Measurements from ENCODE around the gene ONECUT1.

ONECUT1 gene

GRCh38 chr15:52734329-52734728 is 55.8 kb downstream of the ONECUT1 start:
- H3K27ac ChIP-seq (ENCODE audit: low read length) = no peak overlapping the region
- H3K9me3 ChIP-seq (ENCODE audit: control insufficient read depth, low read depth, low read length) = no peaks in the 10 kb centered on the region
- H3K4me3 ChIP-seq (ENCODE audit: low read length) = no peak overlapping the region
- no peak overlapping the region for H3K9ac ChIP-seq (ENCODE audit: low read length)
- no peaks in the 10 kb centered on the region for H3K27me3 ChIP-seq (ENCODE audit: control insufficient read depth, insufficient read depth, low read length)
- H3K36me3 ChIP-seq (ENCODE audit: control insufficient read depth, low read depth, low read length) = no peaks in the 10 kb centered on the region
- H3K4me1 ChIP-seq (ENCODE audit: control insufficient read depth, low read depth, low read length) = peaks cover 7% of the 10 kb centered on the region

GRCh38 chr15:52733696-52734255 is 56.4 kb downstream of the ONECUT1 start:
- no peaks in the 10 kb centered on the region for H3K27me3 ChIP-seq (ENCODE audit: control insufficient read depth, insufficient read depth, low read length)
- no peaks in the 10 kb centered on the region for H3K9me3 ChIP-seq (ENCODE audit: control insufficient read depth, low read depth, low read length)
- H3K4me1 ChIP-seq (ENCODE audit: control insufficient read depth, low read depth, low read length) = peaks cover 7% of the 10 kb centered on the region
- H3K27ac ChIP-seq (ENCODE audit: low read length) = no peak overlapping the region
- no peak overlapping the region for H3K9ac ChIP-seq (ENCODE audit: low read length)
- no peaks in the 10 kb centered on the region for H3K36me3 ChIP-seq (ENCODE audit: control insufficient read depth, low read depth, low read length)
- H3K4me3 ChIP-seq (ENCODE audit: low read length) = no peak overlapping the region

- Histone ChIP-seq H3K4me3 (ENCODE audit: low read length) (no peak overlapping the region), H3K27me3 (ENCODE audit: control insufficient read depth, insufficient read depth, low read length) (no peaks in the 10 kb centered on the region), H3K9ac (ENCODE audit: low read length) (no peak overlapping the region), H3K27ac (ENCODE audit: low read length) (no peak overlapping the region), H3K36me3 (ENCODE audit: control insufficient read depth, low read depth, low read length) (no peaks in the 10 kb centered on the region), H3K9me3 (ENCODE audit: control insufficient read depth, low read depth, low read length) (no peaks in the 10 kb centered on the region), H3K4me1 (ENCODE audit: control insufficient read depth, low read depth, low read length) (peaks cover 7% of the 10 kb centered on the region)
Measured at GRCh38 chr15:52733088-52733487, 57.0 kb downstream of the ONECUT1 start.

DNA sequence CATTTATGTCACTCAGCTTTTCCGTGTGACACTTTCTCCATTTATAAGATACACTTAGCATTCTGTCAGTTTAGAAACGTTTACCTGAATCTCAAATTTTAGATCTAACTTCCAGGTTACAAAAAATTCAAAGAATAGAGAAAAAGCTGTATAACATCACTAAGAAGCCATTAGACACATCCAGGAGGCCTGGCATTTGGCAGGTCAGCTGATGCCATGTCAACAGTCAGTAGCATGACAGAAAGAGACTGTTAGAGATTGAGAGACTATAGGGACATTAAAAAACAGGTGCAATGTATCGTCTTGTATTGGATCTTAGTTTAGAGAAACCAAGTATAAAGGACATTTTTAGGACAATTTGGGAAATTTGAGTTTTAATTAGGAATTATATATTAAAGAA is 57.6 kb downstream of the ONECUT1 start:
- H3K9ac ChIP-seq (ENCODE audit: low read length) = no peak overlapping the region
- H3K27ac ChIP-seq (ENCODE audit: low read length) = no peak overlapping the region
- H3K4me1 ChIP-seq (ENCODE audit: control insufficient read depth, low read depth, low read length) = peaks cover 7% of the 10 kb centered on the region

GRCh38 chr15:52731732-52732470 is 58.2 kb downstream of the ONECUT1 start:
- no peaks in the 10 kb centered on the region for H3K9me3 ChIP-seq (ENCODE audit: control insufficient read depth, low read depth, low read length)
- H3K4me3 ChIP-seq (ENCODE audit: low read length) = no peak overlapping the region
- H3K27ac ChIP-seq (ENCODE audit: low read length) = no peak overlapping the region
- H3K27me3 ChIP-seq (ENCODE audit: control insufficient read depth, insufficient read depth, low read length) = no peaks in the 10 kb centered on the region
- no peaks in the 10 kb centered on the region for H3K36me3 ChIP-seq (ENCODE audit: control insufficient read depth, low read depth, low read length)
- no peak overlapping the region for H3K9ac ChIP-seq (ENCODE audit: low read length)
- peaks cover 7% of the 10 kb centered on the region for H3K4me1 ChIP-seq (ENCODE audit: control insufficient read depth, low read depth, low read length)

More for the DNA sequence above, 57.6 kb downstream of the ONECUT1 start:
- no peaks in the 10 kb centered on the region for H3K9me3 ChIP-seq (ENCODE audit: control insufficient read depth, low read depth, low read length)
- H3K27me3 ChIP-seq (ENCODE audit: control insufficient read depth, insufficient read depth, low read length) = no peaks in the 10 kb centered on the region
- H3K4me3 ChIP-seq (ENCODE audit: low read length) = no peak overlapping the region
- H3K36me3 ChIP-seq (ENCODE audit: control insufficient read depth, low read depth, low read length) = no peaks in the 10 kb centered on the region

DNA sequence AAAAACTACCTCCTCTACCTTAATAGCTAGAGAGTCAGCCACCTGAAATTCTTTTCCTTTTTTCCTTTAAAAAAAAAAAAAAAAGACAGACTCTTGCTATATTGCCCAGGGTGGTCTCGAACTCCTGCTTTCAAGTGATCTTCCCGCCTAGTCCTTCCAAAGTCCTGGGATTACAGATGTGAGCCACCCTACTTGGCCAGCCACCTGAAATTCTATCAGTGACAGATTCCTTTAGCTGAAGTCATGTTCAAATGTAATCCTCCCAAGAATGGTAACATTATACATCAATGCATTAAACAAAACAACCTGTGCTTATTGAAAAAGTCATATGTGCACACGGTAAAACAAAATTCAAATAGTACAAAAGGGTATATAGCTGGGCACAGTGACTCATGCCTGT is 59.1 kb downstream of the ONECUT1 start:
- Histone ChIP-seq H3K9me3 (ENCODE audit: control insufficient read depth, low read depth, low read length) (no peaks in the 10 kb centered on the region), H3K27ac (ENCODE audit: low read length) (no peak overlapping the region), H3K9ac (ENCODE audit: low read length) (no peak overlapping the region), H3K4me1 (ENCODE audit: control insufficient read depth, low read depth, low read length) (peaks cover 7% of the 10 kb centered on the region), H3K27me3 (ENCODE audit: control insufficient read depth, insufficient read depth, low read length) (no peaks in the 10 kb centered on the region), H3K4me3 (ENCODE audit: low read length) (no peak overlapping the region), H3K36me3 (ENCODE audit: control insufficient read depth, low read depth, low read length) (no peaks in the 10 kb centered on the region)

DNA sequence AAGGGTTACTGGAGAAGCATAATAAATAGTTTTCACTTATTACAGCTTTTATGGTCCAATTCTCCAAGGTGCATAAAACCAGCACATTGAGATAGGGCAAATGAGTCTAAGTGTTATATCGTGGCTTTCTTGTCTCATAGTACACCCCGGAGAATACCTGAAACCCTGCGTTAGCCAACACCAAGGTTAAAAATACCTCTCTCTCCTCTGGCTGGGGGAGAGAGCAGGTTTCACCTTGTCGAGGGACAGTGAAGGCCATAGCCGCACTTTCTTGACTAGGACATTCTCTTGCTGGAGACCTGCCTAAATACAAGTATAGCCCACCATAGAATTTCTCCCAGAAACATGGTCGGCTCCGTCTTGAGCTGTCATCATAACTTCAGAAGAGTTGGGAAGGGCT is 59.5 kb downstream of the ONECUT1 start:
- no peaks in the 10 kb centered on the region for H3K36me3 ChIP-seq (ENCODE audit: control insufficient read depth, low read depth, low read length)
- no peak overlapping the region for H3K9ac ChIP-seq (ENCODE audit: low read length)
- peaks cover 7% of the 10 kb centered on the region for H3K4me1 ChIP-seq (ENCODE audit: control insufficient read depth, low read depth, low read length)
- H3K4me3 ChIP-seq (ENCODE audit: low read length) = no peak overlapping the region
- no peak overlapping the region for H3K27ac ChIP-seq (ENCODE audit: low read length)
- no peaks in the 10 kb centered on the region for H3K27me3 ChIP-seq (ENCODE audit: control insufficient read depth, insufficient read depth, low read length)
- no peaks in the 10 kb centered on the region for H3K9me3 ChIP-seq (ENCODE audit: control insufficient read depth, low read depth, low read length)

DNA sequence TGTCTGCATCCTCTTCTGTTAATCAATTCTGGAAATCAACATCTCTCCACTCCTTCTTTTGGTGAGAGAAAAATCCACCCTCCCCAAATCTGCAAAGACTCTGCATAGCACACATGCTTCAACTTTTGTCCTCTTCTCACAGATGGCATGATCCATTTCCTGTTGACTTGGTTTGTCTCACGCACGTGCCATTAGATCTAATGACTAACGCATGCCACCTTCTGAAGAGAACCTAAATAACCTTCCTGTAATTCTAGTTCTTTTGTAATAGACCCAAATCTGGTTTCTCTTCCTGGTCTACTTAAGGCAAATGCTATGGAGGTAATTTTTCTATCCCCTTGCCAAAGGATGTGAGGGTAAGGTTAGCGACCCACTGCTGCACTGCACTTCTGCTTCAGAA is 60.0 kb downstream of the ONECUT1 start:
- no peaks in the 10 kb centered on the region for H3K36me3 ChIP-seq (ENCODE audit: control insufficient read depth, low read depth, low read length)
- no peaks in the 10 kb centered on the region for H3K9me3 ChIP-seq (ENCODE audit: control insufficient read depth, low read depth, low read length)
- no peaks in the 10 kb centered on the region for H3K27me3 ChIP-seq (ENCODE audit: control insufficient read depth, insufficient read depth, low read length)
- peaks cover 7% of the 10 kb centered on the region for H3K4me1 ChIP-seq (ENCODE audit: control insufficient read depth, low read depth, low read length)
- no peak overlapping the region for H3K4me3 ChIP-seq (ENCODE audit: low read length)
- H3K9ac ChIP-seq (ENCODE audit: low read length) = no peak overlapping the region
- H3K27ac ChIP-seq (ENCODE audit: low read length) = no peak overlapping the region

DNA sequence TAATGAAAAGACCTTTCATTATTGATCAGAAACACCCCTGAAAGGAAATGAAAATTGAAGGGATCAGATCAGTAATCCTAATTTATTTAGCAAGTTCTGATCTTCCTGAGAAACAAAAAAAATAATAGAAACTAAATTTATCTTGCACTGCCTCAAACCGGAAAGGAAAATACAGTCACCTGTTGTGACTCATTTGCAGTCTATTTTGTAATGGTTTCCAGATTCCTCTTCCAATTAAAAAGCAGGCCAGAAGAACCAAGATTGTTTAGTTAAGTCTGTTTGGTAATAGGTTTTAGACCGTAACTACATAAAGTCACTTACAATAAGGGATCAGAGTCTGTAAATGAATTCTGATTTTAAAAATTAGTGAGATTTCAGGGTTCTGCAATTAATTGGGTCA is 61.2 kb downstream of the ONECUT1 start:
- peaks cover 7% of the 10 kb centered on the region for H3K4me1 ChIP-seq (ENCODE audit: control insufficient read depth, low read depth, low read length)
- no peaks in the 10 kb centered on the region for H3K9me3 ChIP-seq (ENCODE audit: control insufficient read depth, low read depth, low read length)
- H3K4me3 ChIP-seq (ENCODE audit: low read length) = no peak overlapping the region
- no peaks in the 10 kb centered on the region for H3K36me3 ChIP-seq (ENCODE audit: control insufficient read depth, low read depth, low read length)
- no peaks in the 10 kb centered on the region for H3K27me3 ChIP-seq (ENCODE audit: control insufficient read depth, insufficient read depth, low read length)
- H3K9ac ChIP-seq (ENCODE audit: low read length) = no peak overlapping the region
- H3K27ac ChIP-seq (ENCODE audit: low read length) = no peak overlapping the region

GRCh38 chr15:52727815-52728214 is 62.3 kb downstream of the ONECUT1 start:
- H3K27me3 ChIP-seq (ENCODE audit: control insufficient read depth, insufficient read depth, low read length) = no peaks in the 10 kb centered on the region
- H3K27ac ChIP-seq (ENCODE audit: low read length) = no peak overlapping the region
- H3K9me3 ChIP-seq (ENCODE audit: control insufficient read depth, low read depth, low read length) = no peaks in the 10 kb centered on the region
- H3K4me1 ChIP-seq (ENCODE audit: control insufficient read depth, low read depth, low read length) = no peaks in the 10 kb centered on the region
- H3K9ac ChIP-seq (ENCODE audit: low read length) = no peak overlapping the region
- no peaks in the 10 kb centered on the region for H3K36me3 ChIP-seq (ENCODE audit: control insufficient read depth, low read depth, low read length)
- H3K4me3 ChIP-seq (ENCODE audit: low read length) = no peak overlapping the region

GRCh38 chr15:52726195-52726594 is 63.9 kb downstream of the ONECUT1 start:
- Histone ChIP-seq H3K4me3 (ENCODE audit: low read length) (no peak overlapping the region), H3K27me3 (ENCODE audit: control insufficient read depth, insufficient read depth, low read length) (no peaks in the 10 kb centered on the region), H3K9ac (ENCODE audit: low read length) (no peak overlapping the region), H3K36me3 (ENCODE audit: control insufficient read depth, low read depth, low read length) (no peaks in the 10 kb centered on the region), H3K9me3 (ENCODE audit: control insufficient read depth, low read depth, low read length) (no peaks in the 10 kb centered on the region), H3K27ac (ENCODE audit: low read length) (no peak overlapping the region), H3K4me1 (ENCODE audit: control insufficient read depth, low read depth, low read length) (no peaks in the 10 kb centered on the region)

- H3K27me3 ChIP-seq (ENCODE audit: control insufficient read depth, insufficient read depth, low read length) = no peaks in the 10 kb centered on the region
- H3K4me1 ChIP-seq (ENCODE audit: control insufficient read depth, low read depth, low read length) = peaks cover 6% of the 10 kb centered on the region
- H3K36me3 ChIP-seq (ENCODE audit: control insufficient read depth, low read depth, low read length) = no peaks in the 10 kb centered on the region
- no peaks in the 10 kb centered on the region for H3K9me3 ChIP-seq (ENCODE audit: control insufficient read depth, low read depth, low read length)
- no peak overlapping the region for H3K9ac ChIP-seq (ENCODE audit: low read length)
- no peak overlapping the region for H3K27ac ChIP-seq (ENCODE audit: low read length)
- no peak overlapping the region for H3K4me3 ChIP-seq (ENCODE audit: low read length)
Measured at GRCh38 chr15:52718551-52718950, 71.6 kb downstream of the ONECUT1 start.
